HepG2 (cell line): ENCODE measurements around the gene RFC1. TPM values are rescaled to one million over a fixed set of nuclear protein-coding genes. Genes with fewer than 3 reads are reported as not detected.
A peak's percentile ranks its signal among the peaks of the same experiment; 100 is the strongest.

ENCODE experiments used
- FOXK1 ChIP-seq: sonication (generic); formaldehyde crosslinking; IDR thresholded peaks from 2 replicates; pipeline ENCODE4 v1.4.0; 2020; ENCODE audit warnings: low read depth, missing genetic modification reagents, borderline replicate concordance
- HHEX ChIP-seq: IDR thresholded peaks from 2 replicates; pipeline ENCODE4 v1.6.1; 2016; ENCODE audit warnings: control low read depth
- KLF12 ChIP-seq: sonication (generic); formaldehyde crosslinking; IDR thresholded peaks from 2 replicates; pipeline ENCODE4 v1.4.0; 2020; ENCODE audit warnings: missing genetic modification reagents, borderline replicate concordance
- MIXL1 ChIP-seq: IDR thresholded peaks from 2 replicates; pipeline ENCODE4 v1.6.1; 2016
- MTF2 ChIP-seq: sonication (generic); formaldehyde crosslinking; IDR thresholded peaks from 2 replicates; pipeline ENCODE4 v1.5.0; 2020; ENCODE audit warnings: missing genetic modification reagents, borderline replicate concordance
- NFE2L1 ChIP-seq: sonication (generic); formaldehyde crosslinking; IDR thresholded peaks from 2 replicates; pipeline ENCODE4 v1.4.0; 2020; ENCODE audit warnings: missing genetic modification reagents, mild to moderate bottlenecking, borderline replicate concordance
- RAD21 ChIP-seq: fragments of 450-650 bp; formaldehyde crosslinking; IDR thresholded peaks from 2 replicates; pipeline ENCODE4 v1.5.0; 2020; ENCODE audit warnings: mild to moderate bottlenecking
- RFXAP ChIP-seq: sonication (generic); formaldehyde crosslinking; IDR thresholded peaks from 2 replicates; pipeline ENCODE4 v1.4.0; 2020; ENCODE audit warnings: missing genetic modification reagents, borderline replicate concordance
- SIX1 ChIP-seq: sonication (generic); formaldehyde crosslinking; IDR thresholded peaks from 2 replicates; pipeline ENCODE4 v1.4.0; 2020; ENCODE audit warnings: missing genetic modification reagents, borderline replicate concordance
- SMARCC2 ChIP-seq: fragments of 450-650 bp; IDR thresholded peaks from 2 replicates; pipeline ENCODE4 v1.6.1; 2017; ENCODE audit warnings: antibody characterized with exemption, mild to moderate bottlenecking
- SMARCE1 ChIP-seq: fragments of 450-650 bp; IDR thresholded peaks from 2 replicates; pipeline ENCODE4 v1.6.1; 2017; ENCODE audit warnings: borderline replicate concordance
- TAF15 ChIP-seq: fragments of 200-400 bp; formaldehyde crosslinking; IDR thresholded peaks from one replicate; pipeline ENCODE4 v1.6.1; 2018; ENCODE audit warnings: mild to moderate bottlenecking, low read depth, low read length; ENCODE audit not compliant: poor library complexity, severe bottlenecking
- TARDBP ChIP-seq: sonication (generic); formaldehyde crosslinking; IDR thresholded peaks from 2 replicates; pipeline ENCODE4 v1.8.0; 2022; ENCODE audit warnings: mild to moderate bottlenecking, missing genetic modification reagents
- TBP ChIP-seq: sonication (generic); formaldehyde crosslinking; IDR thresholded peaks from 2 replicates; pipeline ENCODE4 v1.5.0; 2020; ENCODE audit warnings: missing genetic modification reagents
- TBX3 ChIP-seq: fragments of 450-650 bp; IDR thresholded peaks from 2 replicates; pipeline ENCODE4 v1.6.1; 2017; ENCODE audit warnings: antibody characterized with exemption, mild to moderate bottlenecking, inconsistent platforms, borderline replicate concordance
- TIGD3 ChIP-seq: sonication (generic); formaldehyde crosslinking; IDR thresholded peaks from 2 replicates; pipeline ENCODE4 v1.5.1; 2020; ENCODE audit warnings: mild to moderate bottlenecking, missing genetic modification reagents, borderline replicate concordance
- U2AF1 ChIP-seq: fragments of 200-400 bp; formaldehyde crosslinking; optimal IDR thresholded peaks from 2 replicates; pipeline ENCODE3; 2017; ENCODE audit warnings: mild to moderate bottlenecking, low read depth, low read length
- ZFX ChIP-seq: sonication (generic); formaldehyde crosslinking; IDR thresholded peaks from 2 replicates; pipeline ENCODE4 v1.4.0; 2020; ENCODE audit warnings: mild to moderate bottlenecking, low read depth, missing genetic modification reagents, moderate library complexity
- ZFY ChIP-seq: sonication (generic); formaldehyde crosslinking; IDR thresholded peaks from 2 replicates; pipeline ENCODE4 v1.4.0; 2020; ENCODE audit warnings: missing genetic modification reagents
- ZNF160 ChIP-seq: sonication (generic); formaldehyde crosslinking; IDR thresholded peaks from 2 replicates; pipeline ENCODE4 v1.8.0; 2022; ENCODE audit warnings: mild to moderate bottlenecking, inconsistent platforms, missing genetic modification reagents
- ZNF317 ChIP-seq: sonication (generic); formaldehyde crosslinking; IDR thresholded peaks from 2 replicates; pipeline ENCODE4 v1.5.0; 2020; ENCODE audit warnings: mild to moderate bottlenecking, missing genetic modification reagents
- ZNF33B ChIP-seq: sonication (generic); formaldehyde crosslinking; IDR thresholded peaks from 2 replicates; pipeline ENCODE4 v1.5.1; 2020; ENCODE audit warnings: mild to moderate bottlenecking, missing genetic modification reagents
- ZNF512 ChIP-seq: sonication (generic); formaldehyde crosslinking; IDR thresholded peaks from 2 replicates; pipeline ENCODE4 v1.4.0; 2020; ENCODE audit warnings: mild to moderate bottlenecking, missing genetic modification reagents
- ZNF513 ChIP-seq: sonication (generic); formaldehyde crosslinking; conservative IDR thresholded peaks from 2 replicates; pipeline ENCODE4 v1.5.0; 2020; ENCODE audit warnings: missing genetic modification reagents
- ZNF547 ChIP-seq: sonication (generic); formaldehyde crosslinking; IDR thresholded peaks from 2 replicates; pipeline ENCODE4 v1.5.1; 2020; ENCODE audit warnings: mild to moderate bottlenecking, missing genetic modification reagents
- ZNF749 ChIP-seq: sonication (generic); formaldehyde crosslinking; IDR thresholded peaks from 2 replicates; pipeline ENCODE4 v1.8.0; 2022; ENCODE audit warnings: mild to moderate bottlenecking, missing genetic modification reagents, moderate library complexity, borderline replicate concordance
- polyA plus RNA-seq, 8 experiments: library from polyadenylated mRNA; depleted of rRNA in 3 of 8; stranded (reverse) in 7 of 8; unstranded in 1 of 8; fragments of >200 nt; fragmentation: Illumina TruSeq in 4 of 8; extraction: Trizol in 4 of 8; gene quantifications; 2 replicates each; pipeline versions ENCODE4 v1.2.1 to v1.2.3, GENCODE V29; 2011 to 2016; ENCODE audit warnings: low read depth in 4 of 8, missing spikeins in 1 of 8, mixed read lengths in 1 of 8; ENCODE audit not compliant: insufficient read depth in 1 of 8
- total RNA-seq, 5 experiments: library from RNA; depleted of rRNA; stranded (reverse); fragments of >200 nt; fragmentation: Illumina TruSeq; extraction: Trizol; gene quantifications; 2 replicates each; pipeline ENCODE4 v1.2.3, GENCODE V29; 2016; ENCODE audit warnings: low read depth in 1 of 5
- TF ChIP-seq, protein P1 (sequence below): IDR thresholded peaks from 2 replicates; pipeline ENCODE4 v1.6.1; 2016; ENCODE audit warnings: mild to moderate bottlenecking, missing biosample characterization, missing genetic modification reagents

RFC1 gene
- total and polyA plus RNA-seq, 2 of the 13 experiments (the other 11 are each of a cell fraction or from before 2014, with no cell fraction given) = 15.9 to 78.8 TPM

- TF ChIP-seq ZNF513 (CRISPR knock-in tag) (no peak), ZNF160 (CRISPR knock-in tag) (no peak), TBP (no peak), ZNF512 (CRISPR knock-in tag) (no peak), ZNF317 (CRISPR knock-in tag) (no peak), ZFX (CRISPR knock-in tag) (peak; percentile 22; the same call in 1 of the 2 replicates), RFXAP (CRISPR knock-in tag) (no peak; the same call in 1 of the 2 replicates), MIXL1 (CRISPR knock-in tag) (peak; percentile 79), ZNF547 (CRISPR knock-in tag) (peak; percentile 71; the same call in 1 of the 2 replicates), TIGD3 (CRISPR knock-in tag) (no peak), NFE2L1 (CRISPR knock-in tag) (no peak), SMARCC2 (no peak), MTF2 (CRISPR knock-in tag) (no peak), TBX3 (peak; percentile 82), ZNF749 (CRISPR knock-in tag) (no peak), ZFY (no peak), KLF12 (no peak), FOXK1 (peak; percentile 87; the same call in 1 of the 2 replicates), SMARCE1 (no peak), HHEX (CRISPR knock-in tag) (0 out of 2 replicates have a peak, but pooled peaks have one; percentile 43), ZNF33B (CRISPR knock-in tag) (no peak), U2AF1 (no peak), TARDBP (CRISPR knock-in tag) (peak; percentile 83), TAF15 (no peak), SIX1 (CRISPR knock-in tag) (peak; percentile 85), RAD21 (CRISPR knock-in tag) (no peak)
- TF ChIP-seq, protein P1, sequence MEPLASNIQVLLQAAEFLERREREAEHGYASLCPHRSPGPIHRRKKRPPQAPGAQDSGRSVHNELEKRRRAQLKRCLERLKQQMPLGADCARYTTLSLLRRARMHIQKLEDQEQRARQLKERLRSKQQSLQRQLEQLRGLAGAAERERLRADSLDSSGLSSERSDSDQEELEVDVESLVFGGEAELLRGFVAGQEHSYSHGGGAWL (CRISPR knock-in tag) = no peak
Observed at GRCh38 chr4:39341075-39341725, 25.0 kb downstream of the RFC1 start (continued).
